Lung (tissue), 12 donors: ENCODE measurements around the gene ERCC5. TPM values are rescaled to one million over a fixed set of nuclear protein-coding genes. Genes with fewer than 3 reads are reported as not detected.

Source experiments
- ATAC-seq: fragments of 200-7000 bp; cut with Tn5 transposase; one replicate; pipeline ENCODE4 v1.9.1; 2020; ENCODE audit warnings: moderate number of reproducible peaks; ENCODE audit not compliant: insufficient read depth, low FRiP score
- DNase-seq, 3 donors: peaks; one replicate each; pipeline ENCODE4 v3.0.0-alpha.2; 2013 to 2017
- H3K27ac ChIP-seq, 2 donors: one replicate each; pipeline ENCODE4 v1.5.1; 2013; ENCODE audit warnings: mild to moderate bottlenecking in 2 of 2, moderate library complexity in 2 of 2, control low read depth in 1 of 2, inconsistent platforms in 1 of 2, low read depth in 1 of 2, low read length in 1 of 2
- H3K27me3 ChIP-seq, 3 donors: one replicate each; pipeline ENCODE4 v1.5.1; 2013; ENCODE audit warnings: low read length in 2 of 3; ENCODE audit not compliant: control insufficient read depth in 3 of 3, insufficient read depth in 3 of 3
- H3K36me3 ChIP-seq, 4 donors: one replicate each; pipeline ENCODE4 v1.5.1; 2013; ENCODE audit warnings: low read length in 4 of 4, mild to moderate bottlenecking in 1 of 4, moderate library complexity in 1 of 4; ENCODE audit not compliant: control insufficient read depth in 4 of 4, insufficient read depth in 4 of 4
- H3K4me1 ChIP-seq, 5 donors: one replicate each; pipeline ENCODE4 v1.5.1; 2013; ENCODE audit warnings: low read length in 5 of 5, mild to moderate bottlenecking in 2 of 5, moderate library complexity in 1 of 5; ENCODE audit not compliant: control insufficient read depth in 5 of 5, insufficient read depth in 5 of 5
- H3K4me3 ChIP-seq: one replicate; pipeline ENCODE4 v1.5.1; 2013; ENCODE audit warnings: mild to moderate bottlenecking, control low read depth, moderate library complexity
- H3K9ac ChIP-seq, 2 donors: one replicate each; pipeline ENCODE4 v1.5.1; 2013; ENCODE audit warnings: low read length in 2 of 2, control low read depth in 1 of 2; ENCODE audit not compliant: insufficient read depth in 1 of 2
- H3K9me3 ChIP-seq, 4 donors: one replicate each; pipeline ENCODE4 v1.5.1; 2013; ENCODE audit warnings: low read length in 3 of 4, mild to moderate bottlenecking in 1 of 4, moderate library complexity in 1 of 4; ENCODE audit not compliant: control insufficient read depth in 4 of 4, insufficient read depth in 3 of 4
- CTCF ChIP-seq: IDR thresholded peaks from 2 replicates; pipeline ENCODE4 v1.5.1; 2012; ENCODE audit warnings: mild to moderate bottlenecking; ENCODE audit errors: control extremely low read depth, extremely low read depth
- WGBS, 2 donors: extraction: QIAGEN DNeasy Blood & Tissue Kit; methylation state at CpG; one replicate each; pipeline ENCODE4 v1.1.7; 2013; 5-methylcytosine and 5-hydroxymethylcytosine counted together
- polyA plus RNA-seq, 2 donors: library from polyadenylated mRNA; stranded (reverse); fragments of 200-250 nt; gene quantifications; one replicate each; pipeline ENCODE4 v1.2.1, GENCODE V29; 2013
- total RNA-seq, 2 donors: library from RNA; depleted of rRNA in 1 of 2; stranded (reverse); fragments of >200 nt in 1 of 2; gene quantifications; one replicate each; pipeline ENCODE4 v1.2.1, GENCODE V29; 2014 to 2021
- donor health status: control.
- donor health status: control.
- donor health status: Bipolar disorder and iron deficiency.
- donor health status: healthy.
- donor health status: DM: yes; HTN: yes; CAD: no.

The ERCC5 gene
- total and polyA plus RNA-seq, 4 donors = 23.0 to 81.4 (median 58.0) TPM

- no peak for DNase-seq
- no peak for ATAC-seq
- 88 to 96% methylated on average over 5 of the region's 5 CpGs for WGBS, 2 donors
- H3K27ac ChIP-seq = no peak overlapping the region
- no peaks in the 10 kb centered on the region for H3K27me3 ChIP-seq
- H3K4me3 ChIP-seq = no peak overlapping the region
- no peaks in the 10 kb centered on the region for H3K9me3 ChIP-seq
- TF ChIP-seq CTCF = no peak
- H3K4me1 ChIP-seq = no peaks in the 10 kb centered on the region
- H3K36me3 ChIP-seq = no peaks in the 10 kb centered on the region
- no peak overlapping the region for H3K9ac ChIP-seq
Measured at GRCh38 chr13:102922184-102922583, 76.4 kb downstream of the ERCC5 start.

Other genes with a start within 250 kb of the ERCC5 start
- 10 to 100 TPM; 38.0 to 78.8 TPM for gene TPP2, start 249.0 kb upstream of the ERCC5 start, total RNA-seq
- gene TPP2, start 249.0 kb upstream of the ERCC5 start, polyA plus RNA-seq = 10 to 100 TPM; 19.9 to 21.7 TPM
- gene METTL21C, start 151.0 kb upstream of the ERCC5 start, total RNA-seq = not detected
- not detected for gene METTL21C, start 151.0 kb upstream of the ERCC5 start, polyA plus RNA-seq
- gene TEX30, start 72.2 kb upstream of the ERCC5 start, total RNA-seq = 10 to 100 TPM in 1 of 2 donors, 1 to 10 TPM in 1; 5.1 to 10.2 TPM
- gene TEX30, start 72.2 kb upstream of the ERCC5 start, polyA plus RNA-seq = 10 to 100 TPM in 1 of 2 donors, 1 to 10 TPM in 1; 6.9 to 12.4 TPM
- 10 to 100 TPM in 1 of 2 donors, 1 to 10 TPM in 1; 4.6 to 13.9 TPM for gene POGLUT2, start 47.1 kb upstream of the ERCC5 start, total RNA-seq
- gene POGLUT2, start 47.1 kb upstream of the ERCC5 start, polyA plus RNA-seq = 1 to 10 TPM; 1.4 to 4.5 TPM
- gene BIVM, start 46.9 kb upstream of the ERCC5 start, total RNA-seq = 10 to 100 TPM; 14.8 to 38.4 TPM
- gene BIVM, start 46.9 kb upstream of the ERCC5 start, polyA plus RNA-seq = 10 to 100 TPM in 1 of 2 donors, 1 to 10 TPM in 1; 5.5 to 11.5 TPM
- 10 to 100 TPM in 1 of 2 donors, not detected in 1; 13.7 TPM for gene SLC10A2, start 220.4 kb downstream of the ERCC5 start, total RNA-seq
- not detected for gene SLC10A2, start 220.4 kb downstream of the ERCC5 start, polyA plus RNA-seq